VCaP (cell line): ENCODE results near the gene SPATA20.

Source experiments
- H3K27ac ChIP-seq: fragments of 450-650 bp; 2 replicates; pipeline ENCODE4 v1.5.1; 2017
- TF ChIP-seq, protein P1 (sequence below): fragments of 450-650 bp; conservative IDR thresholded peaks from 2 replicates; pipeline ENCODE4 v1.5.1; 2017; ENCODE audit warnings: mild to moderate bottlenecking, moderate library complexity

Gene SPATA20

DNA sequence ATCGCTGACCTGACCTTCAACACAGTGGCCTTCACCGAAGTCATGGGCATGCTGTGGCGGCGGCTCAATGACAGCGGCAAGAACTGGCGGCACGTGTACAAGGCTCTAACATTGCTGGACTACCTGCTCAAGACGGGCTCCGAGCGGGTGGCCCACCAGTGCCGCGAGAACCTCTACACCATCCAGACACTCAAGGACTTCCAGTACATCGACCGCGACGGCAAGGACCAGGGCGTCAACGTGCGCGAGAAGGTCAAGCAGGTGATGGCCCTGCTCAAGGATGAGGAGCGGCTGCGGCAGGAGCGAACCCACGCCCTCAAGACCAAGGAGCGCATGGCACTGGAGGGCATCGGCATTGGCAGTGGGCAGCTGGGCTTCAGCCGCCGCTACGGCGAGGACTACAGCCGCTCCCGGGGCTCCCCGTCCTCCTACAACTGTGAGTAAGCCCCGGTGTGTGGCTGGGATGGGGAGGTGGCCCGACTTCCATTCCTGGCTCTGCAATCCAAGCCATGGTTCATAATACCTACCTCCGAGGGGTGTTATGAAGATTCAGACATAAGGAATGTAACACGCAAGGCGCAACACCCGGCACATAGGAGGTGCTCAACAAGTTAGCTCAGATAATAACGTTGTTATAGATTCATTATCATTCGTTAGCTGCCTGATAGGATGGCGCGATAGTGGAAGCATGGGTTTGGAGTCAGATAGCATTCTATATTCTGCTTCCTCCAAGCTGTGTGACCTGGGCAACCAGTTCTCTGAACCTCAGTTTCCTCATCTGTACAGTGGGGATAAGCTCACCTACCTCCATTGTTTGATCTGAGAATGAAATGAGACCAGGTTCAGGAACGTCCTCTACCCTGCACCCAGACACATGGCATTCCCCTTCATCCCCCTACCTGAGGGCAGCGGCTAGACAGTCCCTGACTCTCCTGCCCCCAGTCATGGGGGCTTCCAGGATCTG lies 10.0 kb upstream of the SPATA20 start:
- TF ChIP-seq, protein P1, sequence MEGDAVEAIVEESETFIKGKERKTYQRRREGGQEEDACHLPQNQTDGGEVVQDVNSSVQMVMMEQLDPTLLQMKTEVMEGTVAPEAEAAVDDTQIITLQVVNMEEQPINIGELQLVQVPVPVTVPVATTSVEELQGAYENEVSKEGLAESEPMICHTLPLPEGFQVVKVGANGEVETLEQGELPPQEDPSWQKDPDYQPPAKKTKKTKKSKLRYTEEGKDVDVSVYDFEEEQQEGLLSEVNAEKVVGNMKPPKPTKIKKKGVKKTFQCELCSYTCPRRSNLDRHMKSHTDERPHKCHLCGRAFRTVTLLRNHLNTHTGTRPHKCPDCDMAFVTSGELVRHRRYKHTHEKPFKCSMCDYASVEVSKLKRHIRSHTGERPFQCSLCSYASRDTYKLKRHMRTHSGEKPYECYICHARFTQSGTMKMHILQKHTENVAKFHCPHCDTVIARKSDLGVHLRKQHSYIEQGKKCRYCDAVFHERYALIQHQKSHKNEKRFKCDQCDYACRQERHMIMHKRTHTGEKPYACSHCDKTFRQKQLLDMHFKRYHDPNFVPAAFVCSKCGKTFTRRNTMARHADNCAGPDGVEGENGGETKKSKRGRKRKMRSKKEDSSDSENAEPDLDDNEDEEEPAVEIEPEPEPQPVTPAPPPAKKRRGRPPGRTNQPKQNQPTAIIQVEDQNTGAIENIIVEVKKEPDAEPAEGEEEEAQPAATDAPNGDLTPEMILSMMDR = no peak

GRCh38 chr17:50537721-50538548 lies 9.0 kb upstream of the SPATA20 start:
- TF ChIP-seq, protein P1 = no peak

More for the DNA sequence above, 10.0 kb upstream of the SPATA20 start:
- H3K27ac ChIP-seq = peak overlapping the region; percentile 100

GRCh38 chr17:50538549-50539410 lies 8.2 kb upstream of the SPATA20 start:
- peak overlapping the region; percentile 100 for H3K27ac ChIP-seq

More at GRCh38 chr17:50537721-50538548, 9.0 kb upstream of the SPATA20 start:
- peak overlapping the region; percentile 100 for H3K27ac ChIP-seq

DNA sequence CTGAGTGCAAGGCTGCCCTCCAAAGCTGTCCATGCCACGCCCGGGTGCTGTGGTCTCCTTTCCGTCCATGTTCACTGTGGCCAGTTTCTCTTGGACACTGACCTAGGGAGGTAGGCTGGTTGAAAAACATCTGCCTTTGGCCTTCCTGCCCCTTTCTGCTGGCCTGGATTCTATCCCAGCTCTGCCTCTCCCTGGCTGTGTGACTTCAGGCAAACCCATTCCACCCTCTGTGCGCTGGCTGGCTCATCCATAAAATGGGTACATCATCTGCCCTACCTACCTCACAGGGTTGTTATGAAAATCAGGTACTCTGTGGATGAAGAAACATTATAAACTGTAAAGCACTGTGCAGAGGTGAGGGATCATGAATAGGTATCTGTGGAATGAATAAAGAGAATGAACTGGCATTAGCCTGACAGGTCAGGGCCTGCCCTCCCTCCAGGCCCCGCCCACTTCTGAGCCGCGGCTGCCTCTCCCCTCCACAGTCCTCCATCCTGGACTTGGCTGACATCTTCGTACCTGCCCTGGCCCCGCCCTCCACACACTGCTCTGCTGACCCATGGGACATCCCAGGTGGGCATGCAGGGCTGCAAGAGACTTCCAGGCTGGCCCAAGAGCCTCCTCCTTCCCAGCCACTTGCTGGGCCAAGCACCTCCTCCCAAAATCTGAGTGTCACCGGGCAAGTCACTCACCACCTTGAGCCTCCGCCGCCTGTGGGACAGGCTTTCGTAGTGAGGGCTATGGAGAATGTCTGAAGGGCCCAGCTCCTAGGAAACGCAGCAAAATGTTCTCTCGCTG lies 7.0 kb upstream of the SPATA20 start:
- TF ChIP-seq, protein P1 = no peak
- H3K27ac ChIP-seq = peak overlapping the region; percentile 100

More at GRCh38 chr17:50538549-50539410, 8.2 kb upstream of the SPATA20 start:
- TF ChIP-seq, protein P1 = no peak

DNA sequence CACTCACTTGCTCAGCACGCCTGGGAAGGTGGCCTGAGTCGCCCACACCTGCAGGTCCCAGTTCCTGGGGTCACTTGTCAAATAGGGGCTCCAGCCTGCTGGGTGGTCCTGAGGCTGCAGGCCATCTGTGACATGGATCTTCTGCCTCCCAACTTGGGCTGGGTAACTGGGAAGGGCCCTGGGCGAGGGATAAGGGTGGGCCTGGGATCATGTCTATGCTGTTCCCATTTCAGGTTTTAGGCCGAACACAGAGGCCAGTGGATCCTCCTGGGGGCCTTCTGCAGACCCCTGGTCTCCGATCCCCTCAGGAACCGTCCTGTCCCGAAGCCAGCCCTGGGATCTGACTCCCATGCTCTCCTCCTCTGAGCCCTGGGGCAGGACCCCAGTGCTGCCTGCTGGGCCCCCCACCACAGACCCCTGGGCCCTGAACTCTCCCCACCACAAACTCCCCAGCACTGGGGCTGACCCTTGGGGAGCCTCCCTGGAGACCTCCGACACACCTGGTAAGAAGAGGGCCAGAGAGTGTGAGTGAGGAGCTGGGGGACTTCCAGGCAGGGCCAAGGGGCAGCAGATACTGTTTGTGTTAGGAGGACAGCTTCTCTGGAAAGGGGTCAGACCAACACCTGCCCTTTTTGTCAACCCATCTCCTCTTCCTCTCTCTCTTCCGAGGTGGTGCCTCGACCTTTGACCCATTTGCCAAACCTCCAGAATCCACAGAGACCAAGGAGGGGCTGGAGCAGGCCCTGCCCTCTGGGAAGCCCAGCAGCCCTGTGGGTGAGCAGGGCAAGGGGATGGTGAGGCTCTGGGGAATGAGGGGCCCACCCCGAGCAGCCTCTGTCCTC lies 6.2 kb upstream of the SPATA20 start:
- H3K27ac ChIP-seq = peak overlapping the region; percentile 100
- TF ChIP-seq, protein P1 = no peak

DNA sequence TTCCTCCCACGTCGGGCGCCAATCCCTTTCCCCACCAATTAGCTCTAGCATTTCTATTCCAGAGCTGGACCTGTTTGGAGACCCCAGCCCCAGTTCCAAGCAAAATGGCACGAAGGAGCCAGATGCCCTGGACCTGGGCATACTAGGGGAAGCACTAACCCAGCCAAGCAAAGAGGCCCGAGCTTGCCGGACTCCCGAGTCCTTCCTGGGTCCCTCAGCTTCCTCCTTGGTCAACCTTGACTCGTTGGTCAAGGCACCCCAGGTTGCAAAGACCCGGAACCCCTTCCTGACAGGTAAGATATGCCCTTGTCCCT lies 5.6 kb upstream of the SPATA20 start:
- TF ChIP-seq, protein P1 = no peak
- peak overlapping the region; percentile 100 for H3K27ac ChIP-seq
